Right lobe of liver (tissue), 6 donors: ENCODE measurements around the gene ST8SIA4. TPM values are rescaled to one million over a fixed set of nuclear protein-coding genes. Genes with fewer than 3 reads are reported as not detected.

Source experiments
- ATAC-seq, 4 donors: fragments of 200-7000 bp; cut with Tn5 transposase; one replicate each; pipeline ENCODE4 v1.9.1; 2020; ENCODE audit warnings: mild to moderate bottlenecking in 4 of 4, moderate library complexity in 4 of 4
- DNase-seq, 3 donors: peaks; one replicate each; pipeline ENCODE4 v3.0.0-alpha.2; 2020
- H3K27ac ChIP-seq, 3 donors: fragments of 200-600 bp; one replicate each; pipeline ENCODE4 v1.8.0; 2022
- H3K27me3 ChIP-seq, 2 donors: fragments of 200-600 bp; one replicate each; pipeline ENCODE4 v1.8.0; 2022
- H3K36me3 ChIP-seq, 4 donors: fragments of 200-600 bp; sonication (generic) in 1 of 4; one replicate each; pipeline versions ENCODE4 v1.5.1 to v1.8.0; 2017 to 2022; ENCODE audit warnings: control low read depth in 1 of 4
- H3K4me1 ChIP-seq, 4 donors: fragments of 200-600 bp; sonication (generic) in 1 of 4; one replicate each; pipeline versions ENCODE4 v1.5.1 to v1.8.0; 2017 to 2022; ENCODE audit warnings: control low read depth in 1 of 4
- H3K4me3 ChIP-seq, 3 donors: fragments of 200-600 bp; one replicate each; pipeline ENCODE4 v1.8.0; 2022
- H3K9me3 ChIP-seq, 4 donors: fragments of 200-600 bp; sonication (generic) in 1 of 4; one replicate each; pipeline versions ENCODE4 v1.5.1 to v1.8.0; 2017 to 2022; ENCODE audit warnings: control low read depth in 1 of 4
- CTCF ChIP-seq, 4 donors: fragments of 200-600 bp in 3 of 4; fragments of 450-650 bp in 1 of 4; IDR thresholded peaks; one replicate each; pipeline versions ENCODE4 v1.5.1 to v1.8.0; 2016 to 2022; ENCODE audit warnings: antibody characterized with exemption in 4 of 4, mild to moderate bottlenecking in 2 of 4
- POLR2A ChIP-seq: fragments of 450-650 bp; IDR thresholded peaks from one replicate; pipeline ENCODE4 v1.6.1; 2017; ENCODE audit warnings: antibody characterized with exemption, mild to moderate bottlenecking
- WGBS: methylation state at CpG from one replicate; pipeline ENCODE4 v1.1.6; 2018; ENCODE audit warnings: low coverage, low lambda C conversion rate; ENCODE audit not compliant: insufficient coverage; ENCODE audit errors: missing lambda C conversion rate; 5-methylcytosine and 5-hydroxymethylcytosine counted together
- intact Hi-C, 2 donors: fragments of 100-400 bp; cut with DNase I; formaldehyde crosslinking; loops; one replicate each; pipeline versions ENCODE4 v1.11.2 to v1.14.1; 2022
- total RNA-seq, 6 experiments: library from RNA; depleted of rRNA in 2 of 6; stranded (reverse); fragments of >200 nt in 2 of 6; fragmentation: NEBNext Ultra II Directional in 3 of 6; extraction: Animal tissue kit (Norgen Biotek cat#: 25700) in 3 of 6; gene quantifications; one replicate each; pipeline versions ENCODE4 v1.1.0 to v1.2.4, GENCODE V29; 2016 to 2023
- donor health status: DM: no; HTN: yes; CAD: no.
- donor health status: DM: no; HTN: no; CAD: no.
- donor health status: DM: no; HTN: no; CAD: no.
- donor health status: DM: no; HTN: yes; CAD: no.
- donor health status: DM: no; HTN: yes; CAD: no.

Gene ST8SIA4
- total RNA-seq, 6 experiments from 2014 or later: 1.2 to 6.7 (median 1.7) TPM

- Histone ChIP-seq H3K27me3 (no peaks in the 10 kb centered on the region), H3K4me3 (no peak overlapping the region), H3K4me1 (no peaks in the 10 kb centered on the region), H3K36me3 (no peaks in the 10 kb centered on the region), H3K9me3 (no peaks in the 10 kb centered on the region), H3K27ac (peak overlapping the region in 1 of 3 donors; percentile 6)
- DNase-seq (no peak), ATAC-seq (peak in 2 of 4 donors; percentile 51 to 60)
- intact Hi-C loops: no loop called here
- TF ChIP-seq CTCF (IDR thresholded peaks at IDR 0.05) (no peak), POLR2A (no peak)
- WGBS: 28% methylated on average over 2 of the region's 2 CpGs
Measured at GRCh38 chr5:100826133-100826532, 76.9 kb downstream of the ST8SIA4 start.

GRCh38 chr5:100824635-100825034 lies 78.4 kb downstream of the ST8SIA4 start:
- TF ChIP-seq POLR2A (no peak), CTCF (IDR thresholded peaks at IDR 0.05) (no peak)
- intact Hi-C loops: no loop called here
- H3K4me3 ChIP-seq: no peak overlapping the region
- no peaks in the 10 kb centered on the region for H3K9me3 ChIP-seq
- H3K4me1 ChIP-seq: no peaks in the 10 kb centered on the region
- no peaks in the 10 kb centered on the region for H3K27me3 ChIP-seq
- DNase-seq: no peak
- no peaks in the 10 kb centered on the region for H3K36me3 ChIP-seq
- no peak overlapping the region for H3K27ac ChIP-seq
- no peak for ATAC-seq

GRCh38 chr5:100823812-100824211 lies 79.3 kb downstream of the ST8SIA4 start:
- H3K36me3 ChIP-seq: no peaks in the 10 kb centered on the region
- no peaks in the 10 kb centered on the region for H3K4me1 ChIP-seq
- H3K9me3 ChIP-seq: no peaks in the 10 kb centered on the region
- H3K27me3 ChIP-seq: no peaks in the 10 kb centered on the region
- TF ChIP-seq POLR2A (no peak), CTCF (IDR thresholded peaks at IDR 0.05) (no peak)
- H3K4me3 ChIP-seq: no peak overlapping the region
- WGBS: 40% methylated on average over 2 of the region's 2 CpGs
- DNase-seq: no peak
- intact Hi-C loops: no loop called here
- H3K27ac ChIP-seq: no peak overlapping the region
- ATAC-seq: no peak

GRCh38 chr5:100821751-100822150 lies 81.3 kb downstream of the ST8SIA4 start:
- no peak for ATAC-seq
- Histone ChIP-seq H3K9me3 (no peaks in the 10 kb centered on the region), H3K4me1 (no peaks in the 10 kb centered on the region), H3K27ac (no peak overlapping the region), H3K27me3 (no peaks in the 10 kb centered on the region), H3K36me3 (no peaks in the 10 kb centered on the region), H3K4me3 (no peak overlapping the region)
- intact Hi-C loops: no loop called here
- 46% methylated on average over 1 of the region's 1 CpG for WGBS
- no peak for DNase-seq
- no peak for TF ChIP-seq POLR2A
- no peak for TF ChIP-seq CTCF (IDR thresholded peaks at IDR 0.05)

GRCh38 chr5:100818340-100818739 lies 84.7 kb downstream of the ST8SIA4 start:
- no peaks in the 10 kb centered on the region for H3K27me3 ChIP-seq
- DNase-seq (no peak), ATAC-seq (no peak)
- intact Hi-C loops: no loop called here
- H3K27ac ChIP-seq: no peak overlapping the region
- H3K36me3 ChIP-seq: no peaks in the 10 kb centered on the region
- no peaks in the 10 kb centered on the region for H3K9me3 ChIP-seq
- no peaks in the 10 kb centered on the region for H3K4me1 ChIP-seq
- TF ChIP-seq CTCF (IDR thresholded peaks at IDR 0.05) (no peak), POLR2A (no peak)
- H3K4me3 ChIP-seq: no peak overlapping the region
